ENCODE results near the gene SP7.

DNA sequence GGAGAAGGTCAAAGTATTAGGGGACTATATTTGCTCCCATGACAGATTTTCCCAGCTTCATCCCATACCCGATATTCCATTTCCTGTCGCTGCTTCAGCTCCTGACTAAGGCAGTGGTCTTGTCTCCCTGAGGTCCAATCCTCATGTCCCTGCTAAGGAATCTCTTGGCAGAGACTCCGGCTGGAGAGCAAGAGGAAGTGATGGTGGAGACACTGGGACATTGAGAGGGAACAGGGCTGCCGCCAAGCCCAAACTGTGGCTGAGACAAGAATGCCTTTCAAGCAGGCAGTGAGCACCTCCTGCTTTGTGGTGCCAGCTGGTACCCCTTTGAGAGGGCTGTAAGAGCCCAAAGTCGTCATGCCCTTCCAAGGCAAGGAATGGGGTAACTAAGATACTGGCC lies 5.5 kb downstream of the SP7 start:
- no peak for TF ChIP-seq POLR2A (IDR thresholded peaks at IDR 0.05)
- TF ChIP-seq, protein P1, sequence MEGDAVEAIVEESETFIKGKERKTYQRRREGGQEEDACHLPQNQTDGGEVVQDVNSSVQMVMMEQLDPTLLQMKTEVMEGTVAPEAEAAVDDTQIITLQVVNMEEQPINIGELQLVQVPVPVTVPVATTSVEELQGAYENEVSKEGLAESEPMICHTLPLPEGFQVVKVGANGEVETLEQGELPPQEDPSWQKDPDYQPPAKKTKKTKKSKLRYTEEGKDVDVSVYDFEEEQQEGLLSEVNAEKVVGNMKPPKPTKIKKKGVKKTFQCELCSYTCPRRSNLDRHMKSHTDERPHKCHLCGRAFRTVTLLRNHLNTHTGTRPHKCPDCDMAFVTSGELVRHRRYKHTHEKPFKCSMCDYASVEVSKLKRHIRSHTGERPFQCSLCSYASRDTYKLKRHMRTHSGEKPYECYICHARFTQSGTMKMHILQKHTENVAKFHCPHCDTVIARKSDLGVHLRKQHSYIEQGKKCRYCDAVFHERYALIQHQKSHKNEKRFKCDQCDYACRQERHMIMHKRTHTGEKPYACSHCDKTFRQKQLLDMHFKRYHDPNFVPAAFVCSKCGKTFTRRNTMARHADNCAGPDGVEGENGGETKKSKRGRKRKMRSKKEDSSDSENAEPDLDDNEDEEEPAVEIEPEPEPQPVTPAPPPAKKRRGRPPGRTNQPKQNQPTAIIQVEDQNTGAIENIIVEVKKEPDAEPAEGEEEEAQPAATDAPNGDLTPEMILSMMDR (IDR thresholded peaks at IDR 0.05) = no peak

All from esophagus squamous epithelium (tissue), 4 donors.